Measurements from ENCODE around the gene PNKP. TPM values are rescaled to one million over a fixed set of nuclear protein-coding genes. Genes with fewer than 3 reads are reported as not detected.

PNKP gene
- total RNA-seq, 2 donors from 2014 or later: 53.7 to 137 TPM

- Histone ChIP-seq H3K27ac (no peak overlapping the region), H3K36me3 (peaks cover 9% of the 10 kb centered on the region), H3K9me3 (no peaks in the 10 kb centered on the region), H3K4me1 (no peaks in the 10 kb centered on the region), H3K27me3 (no peaks in the 10 kb centered on the region), H3K4me3 (no peak overlapping the region), H3K9ac (ENCODE audit: low read depth in 2 of 2, low read length in 2 of 2) (no peak overlapping the region)
- no peak for DNase-seq
- no peak for TF ChIP-seq CTCF (IDR thresholded peaks at IDR 0.05)
- intact Hi-C loops (cut with DNase I): no loop called here
Measured at GRCh38 chr19:49832556-49832955, 34.8 kb downstream of the PNKP start.

GRCh38 chr19:49831592-49831991, 35.8 kb downstream of the PNKP start:
- intact Hi-C loops (cut with DNase I): no loop called here
- Histone ChIP-seq H3K9me3 (no peaks in the 10 kb centered on the region), H3K4me3 (no peak overlapping the region), H3K9ac (ENCODE audit: low read depth in 2 of 2, low read length in 2 of 2) (no peak overlapping the region), H3K27me3 (no peaks in the 10 kb centered on the region), H3K27ac (no peak overlapping the region), H3K4me1 (no peaks in the 10 kb centered on the region), H3K36me3 (peaks cover 9% of the 10 kb centered on the region)
- no peak for TF ChIP-seq CTCF (IDR thresholded peaks at IDR 0.05)
- no peak for DNase-seq

- Histone ChIP-seq H3K9me3 (no peaks in the 10 kb centered on the region), H3K4me1 (no peaks in the 10 kb centered on the region)
Measured at GRCh38 chr19:49830766-49831165, 36.6 kb downstream of the PNKP start.

GRCh38 chr19:49829721-49830120, 37.7 kb downstream of the PNKP start:
- no peaks in the 10 kb centered on the region for H3K4me1 ChIP-seq
- no peak for DNase-seq
- intact Hi-C loops (cut with DNase I): no loop called here
- no peaks in the 10 kb centered on the region for H3K36me3 ChIP-seq
- no peak overlapping the region for H3K9ac ChIP-seq (ENCODE audit: low read depth in 2 of 2, low read length in 2 of 2)
- no peak for TF ChIP-seq CTCF (IDR thresholded peaks at IDR 0.05)
- no peak overlapping the region for H3K4me3 ChIP-seq
- H3K9me3 ChIP-seq: no peaks in the 10 kb centered on the region
- H3K27me3 ChIP-seq: no peaks in the 10 kb centered on the region
- H3K27ac ChIP-seq: no peak overlapping the region

More at GRCh38 chr19:49830766-49831165, 36.6 kb downstream of the PNKP start:
- no peak overlapping the region for H3K9ac ChIP-seq (ENCODE audit: low read depth in 2 of 2, low read length in 2 of 2)
- no peak overlapping the region for H3K4me3 ChIP-seq
- H3K27me3 ChIP-seq: no peaks in the 10 kb centered on the region
- DNase-seq: no peak
- intact Hi-C loops (cut with DNase I): no loop called here
- no peak for TF ChIP-seq CTCF (IDR thresholded peaks at IDR 0.05)
- H3K36me3 ChIP-seq: peaks cover 4% of the 10 kb centered on the region
- H3K27ac ChIP-seq: no peak overlapping the region

- Histone ChIP-seq H3K27ac (no peak overlapping the region), H3K36me3 (no peaks in the 10 kb centered on the region), H3K4me3 (no peak overlapping the region), H3K4me1 (no peaks in the 10 kb centered on the region), H3K9me3 (no peaks in the 10 kb centered on the region), H3K27me3 (no peaks in the 10 kb centered on the region), H3K9ac (ENCODE audit: low read depth in 2 of 2, low read length in 2 of 2) (no peak overlapping the region)
- DNase-seq: no peak
- TF ChIP-seq CTCF (IDR thresholded peaks at IDR 0.05): no peak
- intact Hi-C loops (cut with DNase I): no loop called here
Measured at GRCh38 chr19:49829200-49829599, 38.2 kb downstream of the PNKP start.

GRCh38 chr19:49827034-49827433, 40.3 kb downstream of the PNKP start:
- no peak for DNase-seq
- H3K9ac ChIP-seq (ENCODE audit: low read depth in 2 of 2, low read length in 2 of 2): no peak overlapping the region
- H3K36me3 ChIP-seq: no peaks in the 10 kb centered on the region
- H3K27me3 ChIP-seq: no peaks in the 10 kb centered on the region
- intact Hi-C loops (cut with DNase I): no loop called here
- H3K4me1 ChIP-seq: no peaks in the 10 kb centered on the region
- no peaks in the 10 kb centered on the region for H3K9me3 ChIP-seq
- no peak overlapping the region for H3K27ac ChIP-seq
- no peak for TF ChIP-seq CTCF (IDR thresholded peaks at IDR 0.05)
- H3K4me3 ChIP-seq: no peak overlapping the region
